Endothelial cell of umbilical vein (primary cell): ENCODE measurements around the gene DRC7.

ENCODE experiments used
- CTCF ChIP-seq, 2 donors: IDR thresholded peaks; 1 replicate in 1 of 2; 2 replicates in 1 of 2; pipeline ENCODE4 v1.5.1; 2011; ENCODE audit warnings: low read length in 2 of 2, mild to moderate bottlenecking in 2 of 2, moderate library complexity in 2 of 2, control low read depth in 1 of 2, inconsistent platforms in 1 of 2, low read depth in 1 of 2; ENCODE audit not compliant: insufficient read depth in 1 of 2; ENCODE audit errors: extremely low read depth in 1 of 2
- EZH2 ChIP-seq: IDR thresholded peaks from 2 replicates; pipeline ENCODE4 v1.6.1; 2012; ENCODE audit warnings: borderline replicate concordance, low read depth, mild to moderate bottlenecking, moderate library complexity, low read length, inconsistent platforms; ENCODE audit not compliant: severe bottlenecking
- FOS ChIP-seq: IDR thresholded peaks from 2 replicates; pipeline ENCODE4 v1.6.1; 2011; ENCODE audit warnings: mild to moderate bottlenecking, low read length, moderate library complexity, borderline replicate concordance; ENCODE audit not compliant: insufficient read depth
- MAX ChIP-seq: IDR thresholded peaks from 2 replicates; pipeline ENCODE4 v1.6.1; 2011; ENCODE audit not compliant: insufficient read depth, insufficient read length
- POLR2A ChIP-seq: IDR thresholded peaks from 2 replicates; pipeline ENCODE4 v1.6.1; 2012; ENCODE audit warnings: low read depth, mild to moderate bottlenecking, control low read depth, low read length
- POLR2AphosphoS5 ChIP-seq: IDR thresholded peaks from 2 replicates; pipeline ENCODE4 v1.6.1; 2012; ENCODE audit warnings: low read depth, mild to moderate bottlenecking, control low read depth, low read length, moderate library complexity; ENCODE audit not compliant: insufficient read depth

GRCh38 chr16:57739756-57740422 is 45.3 kb downstream of the DRC7 start:
- TF ChIP-seq CTCF (IDR thresholded peaks at IDR 0.05; ENCODE audit: extremely low read depth in 1 of 2, insufficient read depth in 1 of 2, low read depth in 1 of 2, low read length in 2 of 2) (no peak), POLR2A (no peak), FOS (no peak), EZH2 (no peak), POLR2AphosphoS5 (no peak), MAX (no peak)
